PC-3 (cell line): Measurements from ENCODE around the gene STK4. TPM values are rescaled to one million over a fixed set of nuclear protein-coding genes. Genes with fewer than 3 reads are reported as not detected.

Source experiments
- ATAC-seq: fragments of 200-7000 bp; cut with Tn5 transposase; 2 replicates; pipeline ENCODE4 v1.9.1; 2020; ENCODE audit warnings: mild to moderate bottlenecking, moderate library complexity
- BruUV-seq: library from RNA; stranded (reverse); fragments of 400-500 nt; replicated peaks from 2 replicates; lab custom pipeline; 2021; lab: Mats Ljungman, UMichigan
- CTCF ChIA-PET: fragments of 300-600 bp; sonication (Branson Sonifier 250); formaldehyde crosslinking; loops from one replicate; lab custom pipeline; 2022; ENCODE audit warnings: antibody characterized with exemption; lab: Charles Lee
- POLR2A ChIA-PET: fragments of 300-600 bp; sonication (Branson Sonifier 250); formaldehyde crosslinking; loops from one replicate; lab custom pipeline; 2022; ENCODE audit warnings: antibody characterized with exemption; ENCODE audit not compliant: unreplicated experiment; lab: Charles Lee
- DNase-seq: peaks from one replicate; pipeline ENCODE4 v3.0.0-alpha.2; 2015
- H2AFZ ChIP-seq: fragments of 300-600 bp; sonication (generic); 2 replicates; pipeline ENCODE4 v1.6.0; 2016; ENCODE audit warnings: antibody characterized with exemption, low read length
- H3F3A ChIP-seq: fragments of 300-600 bp; sonication (generic); one replicate; pipeline ENCODE4 v1.6.0; 2017; ENCODE audit warnings: antibody characterized with exemption, low read length, control low read depth, mild to moderate bottlenecking; ENCODE audit not compliant: unreplicated experiment
- H3K27ac ChIP-seq: fragments of 300-600 bp; sonication (generic); 2 replicates; pipeline ENCODE4 v1.5.1; 2016; ENCODE audit warnings: mild to moderate bottlenecking, low read length
- H3K27me3 ChIP-seq: fragments of 300-600 bp; sonication (generic); 2 replicates; pipeline ENCODE4 v1.6.1; 2016; ENCODE audit warnings: low read length, mixed read lengths
- H3K36me3 ChIP-seq: fragments of 300-600 bp; sonication (generic); 2 replicates; pipeline ENCODE4 v1.6.1; 2016; ENCODE audit warnings: low read depth, mixed run types, low read length, mixed read lengths
- H3K4me1 ChIP-seq: fragments of 300-600 bp; sonication (generic); 2 replicates; pipeline ENCODE4 v1.5.1; 2016; ENCODE audit warnings: low read length; ENCODE audit not compliant: insufficient read depth
- H3K4me2 ChIP-seq: fragments of 300-600 bp; sonication (generic); 2 replicates; pipeline ENCODE4 v1.6.0; 2016; ENCODE audit warnings: low read length
- H3K4me3 ChIP-seq: fragments of 300-600 bp; sonication (generic); 2 replicates; pipeline ENCODE4 v1.5.1; 2016; ENCODE audit warnings: mild to moderate bottlenecking, low read length, mixed read lengths
- H3K79me2 ChIP-seq: fragments of 300-600 bp; sonication (generic); 2 replicates; pipeline ENCODE4 v1.6.1; 2017; ENCODE audit warnings: low read length, mixed read lengths
- H3K9ac ChIP-seq: fragments of 300-600 bp; sonication (generic); 2 replicates; pipeline ENCODE4 v1.6.0; 2016; ENCODE audit warnings: mild to moderate bottlenecking, low read length
- H3K9me2 ChIP-seq: fragments of 300-600 bp; sonication (generic); replicated peaks from 2 replicates; pipeline ENCODE4 v1.6.1; 2016; ENCODE audit warnings: mixed run types, low read length, mixed read lengths
- H3K9me3 ChIP-seq: fragments of 300-600 bp; sonication (generic); 2 replicates; pipeline ENCODE4 v1.6.1; 2016; ENCODE audit warnings: low read length, mixed read lengths
- H4K20me1 ChIP-seq: fragments of 300-600 bp; sonication (generic); 2 replicates; pipeline ENCODE4 v1.6.1; 2016; ENCODE audit warnings: low read length, mixed read lengths
- CTCF ChIP-seq: fragments of 300-600 bp; sonication (generic); conservative IDR thresholded peaks from 2 replicates; pipeline ENCODE4 v1.5.1; 2017; ENCODE audit warnings: antibody characterized with exemption, low read depth, mild to moderate bottlenecking, low read length
- EZH2 ChIP-seq: fragments of 300-600 bp; sonication (generic); IDR thresholded peaks from one replicate; pipeline ENCODE4 v1.6.1; 2017; ENCODE audit warnings: antibody characterized with exemption, mild to moderate bottlenecking, low read length; ENCODE audit not compliant: unreplicated experiment
- EZH2phosphoT487 ChIP-seq: fragments of 300-600 bp; sonication (generic); IDR thresholded peaks from 2 replicates; pipeline ENCODE4 v1.6.1; 2018; ENCODE audit warnings: mild to moderate bottlenecking, antibody characterized with exemption, low read length, borderline replicate concordance
- intact Hi-C: fragments of 100-400 bp; cut with micrococcal nuclease; formaldehyde crosslinking; loops from 2 replicates; pipeline ENCODE4 v1.9.0; 2023
- total RNA-seq: library from RNA; depleted of rRNA; stranded (reverse); fragments of >200 nt; gene quantifications from 2 replicates; pipeline ENCODE4 v1.2.3, GENCODE V29; 2014

The STK4 gene
- total RNA-seq, 1 experiment from 2014 or later, result 18.6 TPM

DNA sequence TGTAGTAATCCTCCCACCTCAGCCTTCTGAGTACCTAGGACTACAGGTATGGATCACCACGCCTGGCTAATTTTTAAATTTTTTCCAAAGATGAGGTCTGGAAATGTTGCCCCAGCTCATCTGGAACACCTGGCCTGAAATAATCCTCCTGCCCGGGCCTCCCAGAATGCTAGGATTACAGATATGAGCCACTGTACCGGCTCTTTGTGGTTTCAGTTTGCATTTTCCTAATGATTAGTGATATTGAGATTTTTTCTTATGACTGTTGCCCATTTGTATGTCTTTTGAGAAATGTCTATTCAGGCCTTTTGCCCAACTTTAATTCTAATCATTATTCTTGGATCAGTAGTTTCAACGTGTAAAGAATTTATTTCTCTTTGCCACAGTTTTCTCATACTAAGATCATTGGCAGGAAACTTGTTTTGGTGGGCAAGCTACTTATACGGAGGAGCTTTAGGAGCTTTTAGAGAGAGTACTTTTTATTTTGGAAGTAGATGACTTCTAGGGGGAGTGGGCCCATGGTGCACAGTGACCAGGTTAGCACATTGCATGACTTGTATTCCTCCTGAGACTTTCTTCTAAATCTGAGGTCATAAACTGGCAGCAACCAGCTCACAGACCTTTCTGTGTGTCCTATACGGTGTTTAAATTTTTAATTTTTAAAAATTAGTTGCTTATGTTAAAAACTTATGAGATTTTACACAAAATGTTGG is 62.3 kb downstream of the STK4 start:
- ChIA-PET POLR2A (no interaction called here), CTCF (no interaction called here)
- Histone ChIP-seq H4K20me1 (no peaks in the 10 kb centered on the region), H3K36me3 (peaks cover 10% of the 10 kb centered on the region; the same call in 1 of the 2 replicates), H3K79me2 (no peaks in the 10 kb centered on the region), H3K4me2 (no peak overlapping the region), H3K9ac (no peak overlapping the region), H3K27ac (no peak overlapping the region), H3K27me3 (no peaks in the 10 kb centered on the region), H3F3A (no peaks in the 10 kb centered on the region), H3K9me2 (no peaks in the 10 kb centered on the region), H2AFZ (no peak overlapping the region), H3K9me3 (no peaks in the 10 kb centered on the region), H3K4me1 (no peaks in the 10 kb centered on the region), H3K4me3 (no peak overlapping the region)
- ATAC-seq, result no peak
- TF ChIP-seq EZH2phosphoT487, result no peak
- no peak for TF ChIP-seq EZH2
- no peak for TF ChIP-seq CTCF
- no peak for DNase-seq
- BruUV-seq, result no TSS peak
- intact Hi-C loops, result no loop called here

- no TSS peak for BruUV-seq
- H3K9me3 ChIP-seq, result no peaks in the 10 kb centered on the region
- no peak overlapping the region for H2AFZ ChIP-seq
- no peak overlapping the region for H3K9ac ChIP-seq
- no peak for TF ChIP-seq EZH2phosphoT487
- no peak for TF ChIP-seq EZH2
- TF ChIP-seq CTCF, result no peak
- no peak overlapping the region for H3K4me2 ChIP-seq
- ATAC-seq (no peak), DNase-seq (no peak)
- no peaks in the 10 kb centered on the region for H3K4me1 ChIP-seq
- no peaks in the 10 kb centered on the region for H3K9me2 ChIP-seq
- H3K79me2 ChIP-seq, result no peaks in the 10 kb centered on the region
- no peaks in the 10 kb centered on the region for H3K27me3 ChIP-seq
- H3F3A ChIP-seq, result no peaks in the 10 kb centered on the region
- H4K20me1 ChIP-seq, result no peaks in the 10 kb centered on the region
- peaks cover 8% of the 10 kb centered on the region; the same call in 1 of the 2 replicates for H3K36me3 ChIP-seq
- H3K27ac ChIP-seq, result no peak overlapping the region
- intact Hi-C loops, result no loop called here
- CTCF ChIA-PET, result no interaction called here
- POLR2A ChIA-PET, result no interaction called here
- H3K4me3 ChIP-seq, result no peak overlapping the region
Measured at GRCh38 chr20:45029884-45030283, 63.6 kb downstream of the STK4 start.

- H3K4me2 ChIP-seq, result no peak overlapping the region
- H3F3A ChIP-seq, result no peaks in the 10 kb centered on the region
- no peaks in the 10 kb centered on the region for H3K9me2 ChIP-seq
- H3K4me3 ChIP-seq, result no peak overlapping the region
- BruUV-seq, result no TSS peak
- H2AFZ ChIP-seq, result no peak overlapping the region
- DNase-seq, result no peak
- ATAC-seq, result no peak
- peaks cover 19% of the 10 kb centered on the region for H3K4me1 ChIP-seq
- no peaks in the 10 kb centered on the region; the same call in 1 of the 2 replicates for H3K36me3 ChIP-seq
- no peak for TF ChIP-seq CTCF
- CTCF ChIA-PET, result no interaction called here
- intact Hi-C loops, result no loop called here
- H3K9ac ChIP-seq, result no peak overlapping the region
- no peaks in the 10 kb centered on the region for H3K27me3 ChIP-seq
- POLR2A ChIA-PET, result interaction anchor here (0.6 kb wide), 1 partner anchor 61 kb away, joined by 3 read pairs; no protein-coding TSS in a partner anchor
- H3K79me2 ChIP-seq, result no peaks in the 10 kb centered on the region
- H4K20me1 ChIP-seq, result no peaks in the 10 kb centered on the region
- H3K9me3 ChIP-seq, result no peaks in the 10 kb centered on the region
- H3K27ac ChIP-seq, result no peak overlapping the region
Measured at GRCh38 chr20:45032276-45032675, 66.0 kb downstream of the STK4 start.
